Measurements from ENCODE around the gene HOXD3.

Gene HOXD3

DNA sequence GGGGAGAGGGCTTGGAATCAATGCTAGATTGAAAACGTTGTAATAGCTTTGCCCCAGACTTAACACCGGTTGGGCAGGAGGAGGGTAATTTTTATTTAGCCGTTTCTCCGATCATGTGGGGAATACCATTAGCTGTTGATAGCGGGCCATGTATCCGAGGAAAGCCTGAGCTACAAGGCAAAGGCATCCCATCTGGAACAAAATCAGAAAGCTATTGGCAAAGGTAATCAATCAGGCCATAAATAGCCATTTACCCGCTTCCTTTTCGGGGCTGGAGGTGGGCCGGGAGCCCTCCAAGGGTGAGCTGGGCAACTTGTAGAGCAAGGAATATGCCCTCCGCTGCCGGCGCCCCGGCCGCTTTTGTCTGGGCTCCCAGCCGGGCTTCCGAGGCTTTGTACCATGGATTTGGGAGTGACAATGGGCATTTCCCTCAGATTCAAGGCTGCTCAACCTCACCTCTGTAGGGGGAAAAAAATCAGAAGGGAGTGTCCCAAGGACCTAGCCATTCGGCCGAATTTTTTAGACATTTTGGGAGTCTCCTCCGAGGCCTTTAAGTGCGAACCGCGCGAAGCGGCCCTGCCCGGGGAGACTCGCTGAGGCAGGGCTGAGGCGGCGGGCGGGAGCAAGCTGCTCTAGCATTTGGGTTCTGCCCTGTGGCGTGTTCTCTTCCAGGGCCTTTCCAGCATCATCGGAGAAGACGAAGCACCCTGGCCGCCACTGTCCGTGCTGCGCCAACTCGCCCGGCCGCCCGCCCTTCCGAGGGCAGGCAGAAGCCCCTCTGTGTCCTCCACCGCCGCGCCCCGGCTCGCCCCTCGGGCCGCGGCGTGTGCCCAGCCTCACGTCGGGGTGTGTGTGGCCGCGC, 35.7 kb upstream of the HOXD3 start:
- DNase-seq (ENCODE audit: low read depth in 3 of 3) = no peak

DNA sequence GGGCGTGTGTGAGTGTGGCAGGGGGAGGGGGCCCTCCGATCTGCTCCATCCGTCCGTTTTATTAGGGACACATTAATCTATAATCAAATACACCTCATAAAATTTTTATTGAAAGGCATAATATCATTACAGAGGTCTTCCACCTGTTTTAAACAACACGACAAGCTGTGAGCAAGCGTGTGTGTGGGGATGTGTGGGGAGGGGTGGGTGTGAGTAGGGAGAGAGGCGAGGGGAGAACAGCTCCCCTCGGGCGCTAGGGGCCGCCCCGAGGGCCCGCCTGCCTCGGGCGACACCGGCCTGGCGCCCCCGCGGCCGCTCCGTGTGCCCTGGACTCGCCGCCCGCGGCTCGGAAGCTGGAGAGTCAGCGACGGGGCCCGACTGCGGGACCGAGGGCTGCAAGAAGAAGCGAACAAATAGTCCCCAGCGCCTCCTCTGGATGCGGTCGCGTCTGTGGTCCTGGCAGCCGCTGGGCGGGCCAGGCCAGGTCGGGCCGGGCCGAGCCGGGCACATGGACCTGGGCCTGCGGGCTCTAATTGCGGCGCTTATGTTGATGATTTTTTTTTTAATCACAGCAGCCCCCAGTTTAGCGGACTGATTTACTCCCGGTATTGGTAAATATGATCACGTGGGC, 34.9 kb upstream of the HOXD3 start:
- no peak for DNase-seq (ENCODE audit: low read depth in 3 of 3)

DNA sequence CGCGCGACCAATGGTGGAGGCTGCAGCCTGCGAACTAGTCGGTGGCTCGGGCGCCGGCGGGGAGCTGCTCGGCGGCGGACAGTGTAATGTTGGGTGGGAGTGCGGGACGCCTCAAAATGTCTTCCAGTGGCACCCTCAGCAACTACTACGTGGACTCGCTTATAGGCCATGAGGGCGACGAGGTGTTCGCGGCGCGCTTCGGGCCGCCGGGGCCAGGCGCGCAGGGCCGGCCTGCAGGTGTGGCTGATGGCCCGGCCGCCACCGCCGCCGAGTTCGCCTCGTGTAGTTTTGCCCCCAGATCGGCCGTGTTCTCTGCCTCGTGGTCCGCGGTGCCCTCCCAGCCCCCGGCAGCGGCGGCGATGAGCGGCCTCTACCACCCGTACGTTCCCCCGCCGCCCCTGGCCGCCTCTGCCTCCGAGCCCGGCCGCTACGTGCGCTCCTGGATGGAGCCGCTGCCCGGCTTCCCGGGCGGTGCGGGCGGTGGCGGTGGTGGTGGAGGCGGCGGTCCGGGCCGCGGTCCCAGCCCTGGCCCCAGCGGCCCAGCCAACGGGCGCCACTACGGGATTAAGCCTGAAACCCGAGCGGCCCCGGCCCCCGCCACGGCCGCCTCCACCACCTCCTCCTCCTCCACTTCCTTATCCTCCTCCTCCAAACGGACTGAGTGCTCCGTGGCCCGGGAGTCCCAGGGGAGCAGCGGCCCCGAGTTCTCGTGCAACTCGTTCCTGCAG, 34.3 kb upstream of the HOXD3 start, which contains the start of gene HOXD9:
Gene HOXD9 (plus strand): TSS at position 37 of the 728 bp plus-strand sequence. CDS start 50 bp downstream, at position 87.
- DNase-seq (ENCODE audit: low read depth in 3 of 3) = no peak

DNA sequence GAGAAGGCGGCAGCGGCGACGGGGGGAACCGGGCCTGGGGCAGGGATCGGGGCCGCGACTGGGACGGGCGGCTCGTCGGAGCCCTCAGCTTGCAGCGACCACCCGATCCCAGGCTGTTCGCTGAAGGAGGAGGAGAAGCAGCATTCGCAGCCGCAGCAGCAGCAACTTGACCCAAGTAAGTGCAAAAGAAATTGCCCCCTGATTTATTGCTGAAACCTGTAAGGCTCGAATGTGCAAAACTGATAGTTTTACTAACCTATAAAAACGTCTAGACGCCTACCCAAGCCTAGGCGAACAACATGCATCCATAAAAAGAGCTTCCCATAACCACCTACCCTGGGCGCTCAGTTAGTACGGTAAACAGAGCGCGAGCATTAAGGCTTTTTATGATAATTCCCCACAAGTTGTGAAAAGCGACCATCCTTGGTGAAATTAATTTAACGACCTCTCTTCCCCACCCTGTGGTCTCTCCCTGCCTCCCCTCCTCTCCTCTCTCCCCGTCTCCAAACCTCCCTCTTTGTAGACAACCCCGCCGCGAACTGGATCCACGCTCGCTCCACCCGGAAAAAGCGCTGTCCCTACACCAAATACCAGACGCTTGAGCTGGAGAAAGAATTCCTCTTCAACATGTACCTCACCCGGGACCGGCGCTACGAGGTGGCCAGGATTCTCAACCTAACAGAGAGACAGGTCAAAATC, 33.5 kb upstream of the HOXD3 start:
- no peak for DNase-seq (ENCODE audit: low read depth in 3 of 3)

DNA sequence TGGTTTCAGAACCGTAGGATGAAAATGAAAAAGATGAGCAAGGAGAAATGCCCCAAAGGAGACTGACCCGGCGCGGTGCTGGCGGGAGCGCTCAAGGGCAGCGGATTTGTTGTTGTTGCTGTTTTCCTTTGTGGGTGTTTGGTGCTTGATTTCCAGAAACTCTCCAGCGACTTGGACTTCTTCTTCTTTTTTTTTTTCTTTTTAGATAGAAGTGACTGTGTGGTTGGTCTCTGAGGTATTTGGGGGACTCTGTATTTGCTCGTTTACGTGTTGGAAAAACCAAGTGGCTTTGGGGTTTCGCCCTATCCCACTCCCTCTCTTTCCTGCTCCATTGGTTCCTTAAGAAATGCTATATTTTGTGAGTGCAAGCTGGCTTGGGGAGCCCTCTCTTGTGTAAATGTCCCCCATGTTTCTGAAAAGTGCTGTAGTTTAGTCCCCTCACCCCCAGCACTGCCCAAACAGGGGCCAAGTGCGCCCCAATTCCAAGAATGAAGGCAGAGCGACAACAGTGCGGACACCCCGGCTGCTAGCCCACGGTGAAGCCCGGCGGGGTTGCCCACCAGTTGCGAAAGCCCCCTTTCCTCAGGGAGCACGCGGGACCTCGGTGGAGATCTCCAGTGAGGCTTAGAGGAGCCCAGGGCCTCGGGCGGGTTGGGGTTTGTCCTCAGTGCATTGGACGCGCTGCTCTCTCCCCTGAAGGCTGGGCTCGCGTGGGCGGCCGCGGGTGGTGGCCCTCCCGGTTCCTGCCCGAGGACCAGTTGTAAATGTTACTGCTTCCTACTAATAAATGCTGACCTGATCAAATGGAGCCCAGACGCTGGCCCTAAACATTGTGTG, 32.8 kb upstream of the HOXD3 start:
- no peak for DNase-seq (ENCODE audit: low read depth in 3 of 3)

DNA sequence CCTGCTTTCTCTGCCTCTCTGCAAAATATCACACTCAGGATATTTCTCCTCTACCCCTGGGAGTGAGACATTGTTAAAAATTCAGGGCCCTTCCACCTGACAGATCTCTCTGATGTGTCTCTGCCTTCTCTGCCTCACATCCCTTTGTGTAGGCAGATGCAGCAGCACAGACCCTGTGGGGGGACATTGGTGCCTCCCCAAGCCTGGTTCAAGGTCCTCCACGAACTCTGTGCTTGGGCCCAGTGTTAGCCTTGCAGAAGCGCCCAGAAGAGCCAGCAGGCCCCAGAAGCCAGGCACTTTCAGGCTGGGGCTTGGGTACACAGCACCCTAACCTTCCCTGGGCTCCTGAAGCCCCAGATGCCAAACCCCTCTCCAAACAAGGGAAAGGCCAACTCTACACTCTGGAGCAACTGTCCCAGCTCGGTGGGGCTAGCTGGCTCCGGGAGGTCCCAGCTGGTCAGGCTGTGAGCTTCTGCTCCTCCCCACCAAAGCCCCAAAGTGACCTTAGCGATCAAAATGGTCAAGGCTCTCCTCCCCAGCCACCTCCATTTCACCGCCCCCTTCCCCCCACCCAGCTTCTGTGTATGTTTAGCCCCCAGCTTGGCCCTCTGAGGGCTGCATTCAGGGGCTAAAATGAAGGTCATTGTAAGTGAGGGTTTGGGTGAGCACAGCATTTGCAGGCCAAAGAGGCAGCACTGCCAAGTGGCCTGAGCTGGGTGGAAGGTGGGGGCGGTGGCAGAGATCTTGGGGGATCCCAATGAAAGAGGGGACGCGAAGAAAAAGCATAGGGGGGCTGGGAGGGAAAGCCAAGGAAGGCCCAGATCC, 31.9 kb upstream of the HOXD3 start:
- no peak for DNase-seq (ENCODE audit: low read depth in 3 of 3)

DNA sequence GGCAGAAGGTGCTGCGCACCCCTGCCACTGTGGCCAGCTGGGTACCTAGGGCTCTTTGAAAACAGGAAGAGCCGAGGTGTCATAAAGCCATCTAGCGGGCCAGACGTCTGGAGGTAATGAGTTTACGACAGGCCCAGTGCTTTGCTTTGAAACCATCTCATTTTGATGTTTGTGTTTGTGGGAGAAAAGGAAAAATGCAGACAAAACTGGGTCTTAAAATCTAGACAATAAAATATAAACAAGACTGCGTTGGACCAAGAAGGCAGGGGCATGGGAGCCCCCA, 31.4 kb upstream of the HOXD3 start:
- no peak for DNase-seq (ENCODE audit: low read depth in 3 of 3)

DNA sequence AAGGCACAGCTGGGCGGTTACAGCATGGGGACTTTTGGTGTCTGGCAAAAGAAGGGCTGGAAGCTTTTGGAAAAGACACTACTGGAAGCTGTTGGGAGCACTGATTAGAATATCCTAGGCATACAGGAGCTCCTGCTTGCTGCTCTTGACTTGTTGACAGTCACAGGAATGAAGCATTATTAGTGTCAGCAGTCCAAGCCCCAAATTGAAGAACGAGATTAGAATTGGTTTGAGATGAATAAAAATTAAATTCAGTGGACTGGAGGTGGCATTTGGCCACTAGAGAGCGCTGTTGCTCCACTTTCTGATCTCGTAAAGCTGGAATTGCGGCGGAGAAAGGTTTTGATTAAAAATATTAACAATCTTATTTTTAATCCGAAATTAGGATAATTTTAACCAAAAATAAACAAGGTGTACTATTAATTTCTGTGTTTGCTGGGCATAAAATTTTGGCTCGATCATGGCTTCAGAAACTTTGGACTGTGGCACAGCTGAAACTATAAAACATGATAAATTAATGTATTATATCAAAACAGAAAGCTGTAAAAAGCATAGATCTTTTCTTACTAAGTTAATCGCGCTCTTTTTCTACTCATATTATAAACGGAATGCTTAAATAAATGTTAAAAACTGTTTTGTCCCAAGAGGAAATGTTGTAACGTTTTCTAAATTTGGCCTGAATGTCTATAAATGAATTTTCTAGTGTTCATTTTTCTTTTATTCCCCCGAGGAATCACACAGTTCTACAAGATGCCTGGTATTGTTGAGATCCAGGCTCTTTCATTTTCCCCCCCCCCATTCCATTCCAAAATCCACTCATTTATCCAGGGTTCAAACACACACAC, 30.0 kb upstream of the HOXD3 start:
- DNase-seq (ENCODE audit: low read depth in 3 of 3) = peak; percentile 42 to 62 (median 57)

DNA sequence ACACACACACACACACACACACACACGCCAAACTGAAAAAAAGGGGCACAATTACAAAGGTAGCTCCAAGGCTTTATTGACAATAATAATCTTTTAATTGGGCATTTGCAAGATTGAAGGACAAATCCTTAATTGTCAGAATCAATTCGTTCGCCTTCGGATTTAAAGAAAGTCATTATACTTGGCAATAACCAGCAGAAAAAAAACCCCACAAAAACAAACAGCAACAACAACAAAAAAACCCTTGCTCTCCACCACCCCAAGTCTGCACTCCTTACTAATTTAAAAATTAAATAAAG, 29.4 kb upstream of the HOXD3 start:
- DNase-seq (ENCODE audit: low read depth in 3 of 3) = no peak

DNA sequence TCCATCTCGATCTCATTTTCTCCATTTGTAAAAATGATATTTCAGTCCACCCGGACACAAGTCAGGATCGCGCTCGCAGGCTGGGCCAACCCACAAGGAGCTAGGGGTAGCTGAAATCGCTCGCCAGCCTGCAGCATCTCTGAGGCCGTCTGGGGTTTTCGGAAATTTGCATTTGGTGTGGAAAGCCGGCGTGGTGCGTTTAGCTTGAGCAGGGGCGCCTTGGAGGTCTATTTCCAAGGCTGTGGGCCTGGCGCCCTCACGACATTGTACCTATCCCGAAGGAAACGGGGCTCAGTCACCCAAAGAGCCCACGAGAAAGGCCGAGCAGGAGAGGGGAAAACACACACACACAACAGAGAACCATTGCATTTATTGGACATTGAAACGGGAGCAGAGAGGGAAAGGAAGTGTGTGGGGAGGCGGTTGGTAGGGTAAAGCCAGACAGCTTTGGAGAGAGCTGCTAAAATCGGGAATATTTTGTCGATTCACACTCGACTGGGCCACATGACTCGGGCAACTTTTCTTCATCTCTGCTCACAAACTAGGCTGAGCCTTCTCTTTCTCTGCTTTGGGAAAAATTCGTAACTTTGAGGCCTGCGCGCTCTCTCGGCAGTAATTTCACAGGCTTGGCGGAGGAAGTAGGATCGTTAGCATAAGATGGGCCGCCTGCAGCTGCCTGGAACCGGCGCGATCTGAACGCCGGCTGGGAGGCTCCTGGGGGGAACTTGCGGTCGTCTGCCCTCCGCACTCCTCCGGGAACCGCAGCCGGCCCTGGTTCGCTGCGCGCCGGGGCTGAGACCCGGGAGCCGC, 28.7 kb upstream of the HOXD3 start:
- no peak for DNase-seq (ENCODE audit: low read depth in 3 of 3)

DNA sequence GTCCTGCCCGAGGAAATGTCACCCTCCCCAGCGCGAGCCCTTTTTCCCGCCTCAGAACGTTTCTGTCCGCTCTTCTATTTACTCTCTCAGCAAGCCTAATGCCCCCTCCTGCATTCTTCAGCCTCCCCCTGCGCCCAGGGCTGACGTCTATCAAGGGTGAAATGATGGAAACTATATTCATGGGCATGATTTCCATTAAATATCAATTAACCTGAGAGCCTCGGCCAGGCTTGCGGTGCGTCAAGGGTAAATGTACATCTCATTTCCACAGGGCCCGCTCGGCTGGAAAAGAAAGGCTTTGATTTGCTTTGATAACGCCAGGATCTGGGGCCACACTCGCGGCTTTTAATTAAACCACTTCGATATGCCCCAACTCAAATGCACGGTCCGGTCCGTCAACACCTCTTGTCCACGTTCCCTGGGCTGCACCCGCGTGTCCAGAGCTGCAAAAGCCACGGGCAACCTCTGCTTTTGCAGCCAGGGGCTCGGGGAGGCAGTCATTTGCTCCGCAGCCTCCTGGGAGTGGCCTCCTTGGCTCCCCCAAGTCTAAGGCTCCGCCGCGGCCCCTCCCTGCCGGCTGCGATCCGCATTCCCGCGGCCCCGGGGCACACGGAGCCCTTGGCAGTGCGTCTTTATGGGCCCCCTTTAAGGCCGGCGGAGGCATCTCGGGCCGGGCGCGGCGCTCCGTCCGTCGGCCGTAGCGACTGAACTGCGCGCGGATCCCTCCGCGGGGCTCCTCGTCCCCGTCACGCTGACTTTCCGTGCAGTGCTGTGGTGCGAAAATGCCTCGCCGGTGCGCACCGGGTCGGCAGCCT, 27.9 kb upstream of the HOXD3 start, which contains the start of gene HOXD8:
Gene HOXD8 (plus strand): TSS at position 724 of the 815 bp plus-strand sequence. CDS start 662 bp downstream, outside the sequence.
- no peak for DNase-seq (ENCODE audit: low read depth in 3 of 3)

DNA sequence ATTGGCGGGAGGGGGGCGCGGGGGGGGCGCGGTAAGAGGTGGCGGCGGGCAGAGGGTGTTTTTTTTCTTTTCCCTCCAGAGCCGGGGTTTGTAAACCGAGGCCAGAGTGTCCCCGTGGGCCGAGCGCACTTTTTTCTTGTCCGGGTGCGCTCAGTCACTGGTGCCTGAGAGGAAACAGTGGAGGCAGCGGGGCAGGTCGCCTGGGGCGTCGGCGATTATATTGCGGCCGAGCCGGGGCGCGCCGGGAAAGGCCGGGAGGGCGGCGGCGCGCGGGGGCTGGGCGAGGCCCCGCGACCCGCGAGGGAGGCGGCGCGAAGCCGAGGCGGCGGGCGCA, 27.3 kb upstream of the HOXD3 start:
- no peak for DNase-seq (ENCODE audit: low read depth in 3 of 3)

DNA sequence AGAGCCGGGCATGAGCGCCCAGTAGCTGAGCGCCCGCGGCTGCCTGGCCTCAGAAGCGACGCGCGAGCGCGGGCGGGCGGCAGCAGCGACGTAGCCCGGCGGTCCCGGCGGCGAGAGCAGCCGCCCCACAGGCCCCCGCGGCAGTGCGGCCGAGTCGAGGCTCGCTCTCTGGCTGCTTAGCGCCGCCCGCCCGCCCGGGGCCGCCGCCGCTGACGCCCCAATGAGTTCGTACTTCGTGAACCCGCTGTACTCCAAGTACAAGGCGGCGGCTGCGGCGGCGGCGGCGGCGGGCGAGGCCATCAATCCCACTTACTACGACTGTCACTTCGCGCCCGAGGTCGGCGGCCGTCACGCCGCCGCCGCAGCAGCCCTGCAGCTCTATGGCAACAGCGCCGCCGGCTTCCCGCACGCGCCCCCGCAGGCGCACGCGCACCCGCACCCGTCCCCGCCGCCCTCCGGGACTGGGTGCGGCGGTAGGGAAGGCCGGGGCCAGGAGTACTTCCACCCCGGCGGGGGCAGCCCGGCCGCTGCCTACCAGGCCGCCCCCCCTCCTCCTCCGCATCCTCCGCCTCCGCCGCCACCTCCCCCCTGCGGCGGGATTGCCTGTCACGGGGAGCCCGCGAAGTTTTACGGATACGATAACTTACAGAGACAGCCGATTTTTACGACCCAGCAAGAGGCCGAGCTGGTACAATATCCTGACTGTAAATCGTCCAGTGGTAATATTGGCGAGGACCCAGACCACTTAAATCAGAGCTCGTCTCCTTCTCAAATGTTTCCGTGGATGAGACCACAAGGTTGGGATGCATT, 26.8 kb upstream of the HOXD3 start:
- no peak for DNase-seq (ENCODE audit: low read depth in 3 of 3)

DNA sequence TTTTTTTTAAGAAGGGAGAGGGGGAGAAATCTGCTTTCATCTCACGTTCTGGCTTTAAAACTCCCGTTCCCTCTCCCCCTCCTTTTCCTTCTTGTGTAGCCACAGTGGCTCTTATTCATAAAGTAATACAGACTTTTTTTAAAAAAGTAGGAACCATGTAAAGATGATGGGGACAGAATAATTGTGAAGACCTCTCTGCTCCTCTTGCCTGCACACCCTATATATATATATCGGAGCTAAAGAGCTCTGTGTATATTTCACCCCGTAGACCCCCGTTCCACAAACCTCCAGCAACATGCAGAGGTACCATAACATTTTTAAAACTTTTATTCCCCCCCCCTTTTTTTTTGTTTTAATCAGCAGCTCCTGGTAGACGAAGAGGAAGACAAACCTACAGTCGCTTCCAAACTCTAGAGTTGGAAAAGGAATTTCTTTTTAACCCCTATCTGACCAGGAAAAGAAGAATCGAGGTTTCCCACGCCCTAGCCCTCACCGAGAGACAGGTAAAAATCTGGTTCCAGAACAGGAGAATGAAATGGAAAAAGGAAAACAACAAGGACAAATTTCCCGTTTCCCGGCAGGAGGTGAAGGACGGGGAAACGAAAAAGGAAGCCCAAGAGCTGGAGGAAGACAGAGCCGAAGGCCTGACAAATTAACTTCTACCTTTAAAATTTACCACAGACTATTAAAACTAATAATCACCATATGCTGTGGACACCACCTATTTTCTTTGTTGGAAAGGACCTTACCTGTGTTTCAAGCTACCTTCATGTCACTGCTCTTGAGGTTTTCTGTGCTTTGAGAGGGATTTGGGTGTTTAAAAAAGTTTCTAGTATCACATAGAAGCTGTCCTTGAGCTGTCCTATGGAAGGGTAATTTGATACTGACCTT, 25.9 kb upstream of the HOXD3 start:
- no peak for DNase-seq (ENCODE audit: low read depth in 3 of 3)

DNA sequence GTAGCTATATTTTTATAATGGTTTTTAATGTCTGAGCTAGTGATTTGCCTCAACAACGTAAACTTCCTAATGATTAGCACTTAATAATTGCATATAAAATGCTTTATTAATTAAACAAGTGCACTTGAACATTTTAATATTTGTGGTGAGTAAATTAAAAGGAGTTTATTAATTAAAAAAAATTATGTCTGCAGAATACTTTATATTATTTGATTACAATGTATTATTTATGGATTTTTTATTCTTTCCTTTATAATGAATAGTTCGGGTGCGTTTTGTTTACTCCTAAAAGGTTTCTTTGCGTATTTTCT, 25.3 kb upstream of the HOXD3 start:
- no peak for DNase-seq (ENCODE audit: low read depth in 3 of 3)
